Stimulated activated effector memory CD8-positive, alpha-beta T cell treated with anti-CD3 and anti-CD28 coated beads, Interleukin-12 subunit alpha, Interleukin-12 subunit beta, amount 100 ng/mL, for 72 hours (primary cell): Measurements from ENCODE around the gene TNIP3.

Source experiments
- ATAC-seq: fragments of 150-1000 bp; cut with Tn5 transposase; 2 replicates; pipeline ENCODE4 v1.10.0; 2021
- DNase-seq, 2 donors: peaks; one replicate each; pipeline ENCODE4 v3.0.0; 2021 to 2022; ENCODE audit warnings: low spot score in 2 of 2
- H3K27ac Mint-ChIP-seq: one replicate; pipeline ENCODE4 v1.8.0; 2022; ENCODE audit warnings: mild to moderate bottlenecking, mixed read lengths
- H3K36me3 Mint-ChIP-seq: one replicate; pipeline ENCODE4 v1.8.0; 2022; ENCODE audit warnings: mild to moderate bottlenecking, mixed read lengths
- H3K4me1 Mint-ChIP-seq: one replicate; pipeline ENCODE4 v1.8.0; 2022; ENCODE audit warnings: mixed read lengths
- H3K4me3 Mint-ChIP-seq: one replicate; pipeline ENCODE4 v1.8.0; 2022; ENCODE audit warnings: mild to moderate bottlenecking, mixed read lengths
- H3K9me3 Mint-ChIP-seq: one replicate; pipeline ENCODE4 v1.8.0; 2022; ENCODE audit warnings: mixed read lengths

Gene TNIP3

DNA sequence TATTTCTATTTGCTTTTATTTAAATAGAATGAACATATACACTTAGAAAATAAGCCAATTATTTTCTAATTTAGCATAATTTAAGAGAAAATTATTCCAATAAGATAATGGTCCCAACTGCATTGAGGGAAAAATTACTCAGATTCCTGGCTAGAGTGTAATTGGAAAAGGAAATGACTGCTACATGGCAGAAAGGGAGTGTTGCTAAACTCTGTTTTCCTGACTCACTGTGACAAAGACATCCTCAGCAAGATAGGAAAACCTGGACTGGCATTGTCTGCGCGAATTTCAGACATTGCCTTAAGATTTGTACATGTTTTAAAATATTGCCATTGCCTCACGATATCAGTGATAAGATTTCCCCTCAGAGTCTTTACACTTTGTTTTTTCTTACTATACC is 8.2 kb downstream of the TNIP3 start:
- Mint-ChIP-seq H3K9me3 (no peaks in the 10 kb centered on the region), H3K27ac (no peak overlapping the region), H3K4me3 (no peak overlapping the region), H3K4me1 (peaks cover 36% of the 10 kb centered on the region), H3K36me3 (peaks cover 99% of the 10 kb centered on the region)
- ATAC-seq (no peak), DNase-seq (no peak)

DNA sequence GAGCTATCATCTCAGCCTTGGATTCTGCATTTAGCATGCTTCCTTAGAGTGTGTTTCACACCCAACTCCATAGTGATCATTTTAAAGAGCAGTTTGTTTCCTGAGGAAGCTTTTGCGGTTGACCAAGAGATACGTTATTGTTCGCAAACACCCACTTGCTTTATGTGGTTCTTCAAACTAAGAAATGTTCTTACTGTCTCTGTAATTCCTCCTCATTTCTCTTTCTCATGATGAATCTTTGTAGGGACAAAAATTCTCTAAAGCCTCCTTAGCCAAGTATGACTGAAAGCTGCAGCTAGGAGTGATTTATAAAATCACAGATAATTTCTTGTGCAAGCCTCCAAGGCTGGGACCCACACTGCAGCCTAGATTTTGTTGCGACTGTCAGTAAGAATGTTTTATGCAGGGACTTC is 10.0 kb downstream of the TNIP3 start:
- peak; percentile 92 for ATAC-seq
- Mint-ChIP-seq H3K4me3 (peak overlapping the region; percentile 11), H3K4me1 (peaks cover 45% of the 10 kb centered on the region), H3K27ac (peak overlapping the region; percentile 1), H3K9me3 (no peaks in the 10 kb centered on the region), H3K36me3 (peaks cover 99% of the 10 kb centered on the region)
- no peak for DNase-seq

GRCh38 chr4:121151942-121152341 is 12.2 kb downstream of the TNIP3 start:
- no peaks in the 10 kb centered on the region for H3K9me3 Mint-ChIP-seq
- peaks cover 36% of the 10 kb centered on the region for H3K4me1 Mint-ChIP-seq
- peaks cover 99% of the 10 kb centered on the region for H3K36me3 Mint-ChIP-seq
- ATAC-seq (no peak), DNase-seq (no peak)
- H3K4me3 Mint-ChIP-seq = no peak overlapping the region
- no peak overlapping the region for H3K27ac Mint-ChIP-seq

- peaks cover 29% of the 10 kb centered on the region for H3K4me1 Mint-ChIP-seq
- no peak overlapping the region for H3K27ac Mint-ChIP-seq
- H3K36me3 Mint-ChIP-seq = peaks cover 100% of the 10 kb centered on the region
- ATAC-seq = peak; percentile 81
- no peak for DNase-seq
- no peaks in the 10 kb centered on the region for H3K9me3 Mint-ChIP-seq
- no peak overlapping the region for H3K4me3 Mint-ChIP-seq
Observed at GRCh38 chr4:121150486-121150885, 13.6 kb downstream of the TNIP3 start.

DNA sequence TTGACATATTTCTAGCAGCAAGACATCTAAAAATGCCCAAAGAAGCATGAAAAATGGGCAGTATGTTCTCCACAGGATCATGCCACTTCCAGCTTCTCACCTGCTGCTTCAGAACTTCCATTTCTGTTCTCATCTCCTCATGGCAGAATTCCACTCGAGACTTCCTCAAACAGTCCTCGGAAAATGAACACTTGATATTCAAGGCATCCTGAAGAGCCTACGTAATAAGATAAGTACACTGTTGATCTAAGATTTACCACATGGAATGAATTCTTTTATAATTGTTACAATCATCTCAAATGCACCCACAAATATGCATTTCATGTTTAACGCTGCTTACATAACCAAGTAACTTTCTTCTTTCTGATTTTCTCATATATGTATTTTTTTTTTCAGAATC is 14.1 kb downstream of the TNIP3 start:
- no peak for DNase-seq
- H3K4me1 Mint-ChIP-seq = peaks cover 29% of the 10 kb centered on the region
- peaks cover 100% of the 10 kb centered on the region for H3K36me3 Mint-ChIP-seq
- no peak overlapping the region for H3K27ac Mint-ChIP-seq
- H3K4me3 Mint-ChIP-seq = no peak overlapping the region
- ATAC-seq = no peak
- H3K9me3 Mint-ChIP-seq = no peaks in the 10 kb centered on the region

GRCh38 chr4:121148621-121149020 is 15.5 kb downstream of the TNIP3 start:
- ATAC-seq (no peak), DNase-seq (no peak)
- H3K4me3 Mint-ChIP-seq = no peak overlapping the region
- H3K27ac Mint-ChIP-seq = no peak overlapping the region
- H3K36me3 Mint-ChIP-seq = peaks cover 100% of the 10 kb centered on the region
- no peaks in the 10 kb centered on the region for H3K9me3 Mint-ChIP-seq
- H3K4me1 Mint-ChIP-seq = peaks cover 18% of the 10 kb centered on the region

DNA sequence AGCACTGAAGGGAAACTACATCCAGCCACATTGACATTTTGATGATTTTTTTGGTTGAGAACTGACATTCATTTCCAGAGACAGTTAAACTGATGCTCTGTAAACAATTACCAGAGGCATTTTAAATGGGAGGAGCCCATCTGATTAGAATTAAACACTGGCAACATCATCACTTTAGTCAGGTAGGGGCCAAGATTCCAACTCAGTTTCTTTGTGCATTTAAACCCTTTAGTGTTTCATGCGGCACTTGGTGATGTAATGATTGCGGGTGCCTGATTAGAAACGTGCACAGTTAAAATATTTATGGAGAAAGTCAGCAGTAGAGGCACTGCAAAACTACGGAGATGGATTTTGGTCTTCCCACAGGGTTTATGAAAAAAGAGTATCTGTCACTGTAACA is 16.1 kb downstream of the TNIP3 start:
- DNase-seq (no peak), ATAC-seq (no peak)
- H3K4me1 Mint-ChIP-seq = peaks cover 13% of the 10 kb centered on the region
- no peak overlapping the region for H3K27ac Mint-ChIP-seq
- peaks cover 100% of the 10 kb centered on the region for H3K36me3 Mint-ChIP-seq
- no peaks in the 10 kb centered on the region for H3K9me3 Mint-ChIP-seq
- H3K4me3 Mint-ChIP-seq = no peak overlapping the region

DNA sequence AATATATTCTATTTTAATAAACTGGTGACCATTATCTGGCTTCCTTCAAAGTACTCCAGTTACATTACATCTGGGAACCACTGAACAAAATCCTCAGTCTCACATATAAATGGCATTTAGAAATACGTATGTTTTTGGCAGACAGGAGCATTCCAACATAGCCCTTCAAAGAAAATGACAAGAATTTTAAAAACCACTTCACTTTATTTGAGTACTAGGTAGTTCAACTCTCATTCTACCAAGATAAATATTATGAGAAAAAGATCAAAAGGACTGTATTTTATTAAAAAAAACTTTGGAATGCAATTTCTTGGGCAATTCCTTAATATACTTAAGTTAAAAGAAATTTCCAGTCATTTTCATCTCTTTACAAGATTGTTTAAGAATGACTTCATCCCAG is 17.6 kb downstream of the TNIP3 start:
- H3K4me3 Mint-ChIP-seq = no peak overlapping the region

DNA sequence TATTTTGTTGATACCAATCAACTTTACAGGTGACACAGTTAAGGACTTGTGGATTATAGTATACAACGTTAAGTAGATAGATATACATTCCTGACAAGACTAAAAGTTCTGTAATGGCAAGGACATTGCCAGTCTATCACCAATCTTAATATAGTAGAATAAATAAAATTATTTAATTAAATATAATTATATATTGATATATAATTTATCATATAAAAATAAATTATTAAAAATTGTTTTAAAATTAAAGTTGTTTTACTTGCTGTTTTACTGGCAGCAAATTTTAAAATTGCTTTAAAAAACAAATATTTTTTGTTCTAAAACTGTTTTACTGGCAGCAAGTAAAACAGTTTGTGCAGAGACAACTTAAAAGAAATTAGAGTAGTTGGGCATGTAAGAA is 18.7 kb downstream of the TNIP3 start:
- ATAC-seq (no peak), DNase-seq (no peak)
- Mint-ChIP-seq H3K4me1 (peaks cover 4% of the 10 kb centered on the region), H3K4me3 (no peak overlapping the region), H3K36me3 (peaks cover 100% of the 10 kb centered on the region), H3K27ac (no peak overlapping the region), H3K9me3 (no peaks in the 10 kb centered on the region)

More for the DNA sequence above, 17.6 kb downstream of the TNIP3 start:
- ATAC-seq (no peak), DNase-seq (no peak)
- Mint-ChIP-seq H3K36me3 (peaks cover 100% of the 10 kb centered on the region), H3K27ac (no peak overlapping the region), H3K9me3 (no peaks in the 10 kb centered on the region), H3K4me1 (peaks cover 13% of the 10 kb centered on the region)

DNA sequence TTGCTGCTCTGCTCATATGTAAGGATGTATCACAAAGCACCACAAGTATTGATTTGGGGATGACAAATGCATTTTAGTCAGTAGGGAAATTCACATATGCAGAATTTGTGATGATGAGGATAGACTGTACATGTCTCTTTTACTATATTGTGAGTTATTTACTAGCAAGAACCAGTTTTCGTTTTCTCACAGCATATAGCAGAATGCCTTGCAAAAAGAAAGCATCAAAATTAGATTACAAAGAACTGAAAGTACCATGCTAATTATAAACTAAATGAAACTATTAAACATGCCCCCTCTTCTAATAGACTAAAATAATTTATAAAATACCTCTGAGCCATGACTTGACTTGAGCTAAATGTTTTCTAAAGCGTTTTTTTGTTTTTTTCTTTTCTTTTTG is 20.1 kb downstream of the TNIP3 start:
- no peak overlapping the region for H3K27ac Mint-ChIP-seq
- peaks cover 11% of the 10 kb centered on the region for H3K4me1 Mint-ChIP-seq
- no peaks in the 10 kb centered on the region for H3K9me3 Mint-ChIP-seq
- ATAC-seq = peak; percentile 51
- no peak for DNase-seq
- H3K36me3 Mint-ChIP-seq = peaks cover 98% of the 10 kb centered on the region
- H3K4me3 Mint-ChIP-seq = no peak overlapping the region

DNA sequence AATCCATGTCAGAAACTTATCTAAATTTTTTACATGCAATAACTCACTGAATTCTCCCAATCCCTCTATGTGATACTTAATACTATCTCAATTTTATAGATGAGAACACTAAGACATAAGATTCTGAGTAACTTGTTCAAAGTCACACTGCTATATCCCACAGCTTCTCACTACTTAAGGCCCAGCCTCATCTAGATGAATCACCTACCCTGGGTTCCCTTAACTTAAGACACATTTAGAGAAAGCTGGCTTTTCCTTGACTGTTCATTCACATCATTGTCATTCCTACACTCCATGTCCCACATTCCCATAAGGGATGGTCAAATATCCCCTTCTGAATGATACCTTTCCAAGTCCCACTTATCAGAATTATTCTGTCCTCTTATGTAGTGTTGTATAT is 21.0 kb downstream of the TNIP3 start:
- peaks cover 98% of the 10 kb centered on the region for H3K36me3 Mint-ChIP-seq
- no peak for DNase-seq
- peaks cover 20% of the 10 kb centered on the region for H3K4me1 Mint-ChIP-seq
- ATAC-seq = no peak
- no peak overlapping the region for H3K27ac Mint-ChIP-seq
- no peaks in the 10 kb centered on the region for H3K9me3 Mint-ChIP-seq
- H3K4me3 Mint-ChIP-seq = no peak overlapping the region

- no peaks in the 10 kb centered on the region for H3K9me3 Mint-ChIP-seq
- H3K4me3 Mint-ChIP-seq = peak overlapping the region; percentile 6
- peak overlapping the region; percentile 86 for H3K27ac Mint-ChIP-seq
- no peak for ATAC-seq
- peaks cover 29% of the 10 kb centered on the region for H3K4me1 Mint-ChIP-seq
- no peak for DNase-seq
- H3K36me3 Mint-ChIP-seq = peaks cover 98% of the 10 kb centered on the region
Observed at GRCh38 chr4:121140716-121141460, 23.2 kb downstream of the TNIP3 start.

DNA sequence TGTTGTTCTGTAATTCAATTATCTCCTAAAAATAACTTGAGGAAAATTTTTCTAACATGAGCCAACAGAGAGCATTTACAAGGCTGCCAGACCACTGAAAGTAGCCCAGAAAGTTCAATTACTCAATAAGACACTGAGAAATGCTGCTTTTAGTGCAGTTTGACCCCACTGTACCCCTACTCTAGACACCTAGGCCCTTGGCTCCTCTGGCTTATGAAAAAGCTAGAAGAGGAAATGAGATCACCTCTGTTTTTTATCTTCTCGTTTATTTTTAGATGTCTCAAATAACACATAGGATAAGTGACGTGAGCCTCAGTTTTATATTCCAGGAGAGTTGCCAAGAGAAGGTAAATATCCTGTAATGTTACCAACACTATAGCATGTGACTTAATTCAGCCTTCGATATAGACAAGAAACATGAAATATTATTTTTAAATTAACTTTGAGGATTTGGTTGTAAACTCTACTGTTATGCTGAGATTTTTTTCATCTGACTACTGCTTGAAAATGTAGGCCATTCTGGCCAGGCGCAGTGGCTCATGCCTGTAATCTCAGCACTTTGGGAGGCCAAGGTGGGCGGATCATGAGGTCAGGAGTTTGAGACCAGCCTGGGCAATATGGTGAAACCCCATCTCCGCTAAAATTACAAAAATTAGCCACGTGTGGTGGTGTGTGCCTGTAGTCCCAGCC is 24.4 kb downstream of the TNIP3 start:
- Mint-ChIP-seq H3K36me3 (peaks cover 98% of the 10 kb centered on the region), H3K4me3 (peak overlapping the region; percentile 6), H3K9me3 (no peaks in the 10 kb centered on the region), H3K4me1 (peaks cover 29% of the 10 kb centered on the region), H3K27ac (peak overlapping the region; percentile 86)
- no peak for DNase-seq
- ATAC-seq = peak; percentile 73

DNA sequence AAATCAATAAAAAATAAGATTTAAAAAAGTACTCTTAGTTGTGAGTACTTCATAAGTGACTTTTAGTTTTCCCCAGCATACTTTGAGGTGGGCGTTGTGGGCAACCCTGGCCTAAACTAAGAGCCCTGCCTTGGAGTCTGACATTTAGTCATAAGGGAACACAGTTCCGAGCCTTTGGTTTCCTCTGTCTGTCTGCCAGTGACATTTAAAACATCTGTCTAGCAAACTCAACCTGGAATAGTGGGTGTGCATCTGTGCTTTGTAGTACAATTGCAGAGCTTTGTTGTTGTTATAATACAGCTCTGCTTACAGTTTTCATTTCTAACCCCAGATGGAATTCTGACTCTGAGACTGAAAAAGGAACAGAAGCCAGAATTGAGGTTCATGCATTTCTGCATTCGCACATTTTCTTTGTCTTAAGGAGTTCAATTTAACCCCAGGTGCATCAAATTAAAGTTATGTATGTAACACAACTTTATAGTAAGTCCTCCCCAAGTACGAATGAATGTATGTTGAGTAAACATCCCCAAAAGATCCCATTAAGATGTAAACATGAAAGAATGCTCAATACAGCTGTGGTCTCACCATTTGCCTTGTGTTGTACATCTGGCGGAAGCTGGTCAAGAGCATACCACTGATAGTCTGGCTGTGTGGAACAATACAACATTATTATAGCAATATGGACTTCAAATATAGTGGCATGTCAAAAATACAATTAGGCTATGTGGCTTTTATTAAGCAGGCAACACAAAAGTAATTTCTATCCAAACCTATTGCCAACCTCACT is 25.9 kb downstream of the TNIP3 start:
- Mint-ChIP-seq H3K27ac (peak overlapping the region; percentile 86), H3K9me3 (no peaks in the 10 kb centered on the region), H3K4me1 (peaks cover 29% of the 10 kb centered on the region), H3K36me3 (peaks cover 92% of the 10 kb centered on the region), H3K4me3 (peak overlapping the region; percentile 24)
- DNase-seq = no peak
- peak; percentile 94 for ATAC-seq

DNA sequence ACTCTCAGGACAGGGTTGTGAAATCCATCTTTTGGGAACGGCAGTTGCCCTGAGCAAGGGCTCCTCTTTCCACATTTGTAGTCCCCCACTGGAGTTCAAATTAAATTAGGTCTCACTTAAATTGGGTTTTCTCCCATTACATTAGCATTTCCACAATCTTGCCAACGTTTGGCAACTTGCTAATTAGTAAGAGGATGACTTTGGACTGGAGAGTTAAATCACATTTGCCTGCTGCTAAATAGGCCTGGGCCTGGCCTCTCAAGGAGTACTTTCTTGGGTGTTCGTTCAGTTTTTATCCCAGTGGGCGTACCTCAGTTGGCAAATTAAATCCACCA is 33.8 kb downstream of the TNIP3 start:
- no peak overlapping the region for H3K27ac Mint-ChIP-seq
- DNase-seq (no peak), ATAC-seq (no peak)
- peaks cover 58% of the 10 kb centered on the region for H3K36me3 Mint-ChIP-seq
- no peak overlapping the region for H3K4me3 Mint-ChIP-seq
- no peaks in the 10 kb centered on the region for H3K9me3 Mint-ChIP-seq
- H3K4me1 Mint-ChIP-seq = peaks cover 19% of the 10 kb centered on the region
